Stimulated activated CD4-positive, alpha-beta T cell treated with anti-CD3 and anti-CD28 coated beads, Interleukin-4, amount 100 ng/mL, for 24 hours (primary cell): ENCODE data around the gene UBQLN2.
"Not testable (repeated sequence)": the region's sequence is repeated elsewhere in the genome, so short reads cannot be mapped to it uniquely, and the experiment has no call there.

Source experiments
- DNase-seq: peaks from one replicate; pipeline ENCODE4 v3.0.0-alpha.2; 2020

The UBQLN2 gene

DNA sequence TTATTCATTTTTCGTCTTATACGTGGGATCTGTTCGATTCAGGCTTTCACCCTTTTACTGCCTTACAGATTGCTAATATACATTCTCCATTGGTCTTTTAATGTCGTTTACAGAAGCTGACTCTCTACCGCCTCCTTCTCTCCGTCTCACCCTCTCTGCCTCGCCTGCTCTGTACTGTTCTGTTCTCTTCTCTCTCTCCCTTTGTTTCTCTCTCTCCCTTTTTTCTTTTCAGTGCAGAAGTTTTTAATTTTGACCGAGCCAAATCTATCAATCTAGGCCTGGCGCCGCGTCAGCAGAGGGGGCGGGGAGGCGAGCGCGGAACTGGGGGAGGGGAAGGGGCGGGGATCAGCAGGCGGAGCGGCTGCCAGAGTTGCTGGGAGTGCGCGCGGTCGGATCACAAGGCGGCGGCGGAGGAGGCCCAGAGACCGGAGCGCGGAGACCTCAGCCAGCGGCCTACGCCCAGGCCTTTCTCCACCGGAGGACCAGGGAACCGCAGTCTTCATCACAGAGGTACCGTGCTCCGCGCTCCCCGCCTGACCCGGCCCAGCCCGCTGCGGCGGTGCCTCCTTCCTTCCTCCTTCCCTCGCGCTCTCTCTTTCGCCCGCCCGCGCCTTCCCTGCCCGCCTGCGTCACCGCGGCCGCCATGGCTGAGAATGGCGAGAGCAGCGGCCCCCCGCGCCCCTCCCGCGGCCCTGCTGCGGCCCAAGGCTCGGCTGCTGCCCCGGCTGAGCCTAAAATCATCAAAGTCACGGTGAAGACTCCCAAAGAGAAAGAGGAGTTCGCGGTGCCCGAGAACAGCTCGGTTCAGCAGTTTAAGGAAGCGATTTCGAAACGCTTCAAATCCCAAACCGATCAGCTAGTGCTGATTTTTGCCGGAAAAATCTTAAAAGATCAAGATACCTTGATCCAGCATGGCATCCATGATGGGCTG lies at the start of gene UBQLN2:
TSS of gene UBQLN2 (plus strand) at position 397 of the 931 bp plus-strand sequence. CDS start at position 644, 247 bp downstream.
- DNase-seq = peak; percentile 79

GRCh38 chrX:56519642-56520041 lies 43.8 kb upstream of the UBQLN2 start:
- no peak for DNase-seq

GRCh38 chrX:56529482-56530007 lies 33.9 kb upstream of the UBQLN2 start:
- not testable (repeated sequence) for DNase-seq

GRCh38 chrX:56530011-56530410 lies 33.4 kb upstream of the UBQLN2 start:
- DNase-seq = no peak

DNA sequence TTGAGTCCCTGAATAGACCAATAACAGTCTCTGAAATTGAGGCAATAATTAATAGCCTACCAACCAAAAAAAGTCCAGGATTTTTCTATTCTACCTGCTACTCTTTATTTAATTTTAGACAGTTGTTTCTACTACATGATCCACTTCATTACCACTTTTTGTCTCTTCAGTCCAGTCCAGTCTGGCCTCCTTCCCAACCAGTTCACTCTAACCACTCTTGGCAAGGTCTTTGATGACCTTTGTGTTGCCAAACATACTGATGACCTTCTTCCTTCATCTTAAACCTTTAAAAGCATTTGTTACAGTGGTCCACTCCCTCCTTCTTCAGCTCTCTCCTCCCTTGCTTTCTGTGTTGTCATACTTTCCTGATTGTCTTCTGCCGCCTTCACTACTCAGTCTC lies 12.8 kb upstream of the UBQLN2 start:
- no peak for DNase-seq

DNA sequence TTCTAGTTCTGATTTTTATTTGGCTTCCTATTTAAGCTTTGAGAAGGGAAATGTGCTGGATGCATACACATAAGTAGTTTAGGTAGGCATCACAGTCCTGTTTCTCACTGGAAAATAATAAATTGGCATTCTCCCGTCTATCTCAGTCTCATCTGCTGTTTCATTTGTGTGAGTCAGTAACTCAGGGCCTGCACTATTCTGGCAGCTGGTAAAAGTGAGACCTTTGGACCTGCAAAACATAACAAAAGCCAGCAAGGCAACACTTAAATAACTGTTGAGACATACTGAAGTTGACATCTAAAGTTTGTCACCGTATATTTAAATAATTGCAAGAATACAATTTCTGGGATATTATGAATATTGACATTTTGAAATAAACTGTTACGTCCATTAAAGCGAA lies 8.6 kb upstream of the UBQLN2 start:
- DNase-seq = no peak

DNA sequence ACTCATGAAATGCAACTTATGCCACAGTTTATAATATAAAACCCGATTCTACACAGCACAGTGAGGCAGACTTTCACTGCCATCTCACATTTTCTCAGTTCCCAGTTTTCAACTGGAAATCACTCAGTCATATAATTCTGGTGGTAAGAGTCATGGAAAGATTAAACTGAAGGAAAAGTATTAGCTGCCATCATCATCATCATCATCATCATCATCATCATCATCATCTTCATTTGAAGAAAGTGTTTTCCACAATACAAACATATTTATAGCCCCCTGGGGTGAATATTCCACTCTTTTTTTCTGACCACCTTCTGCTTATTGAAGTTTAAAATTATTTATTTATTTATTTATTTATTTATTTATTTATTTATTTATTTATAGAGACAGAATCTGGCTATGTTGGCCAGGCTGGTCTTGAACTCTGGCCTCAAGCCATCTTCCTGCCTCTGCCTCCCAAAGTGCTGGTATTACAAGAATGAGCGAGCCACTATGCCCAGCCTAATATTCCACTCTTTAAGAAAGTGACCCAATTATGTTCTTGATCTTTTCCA lies 6.0 kb upstream of the UBQLN2 start:
- DNase-seq = no peak

DNA sequence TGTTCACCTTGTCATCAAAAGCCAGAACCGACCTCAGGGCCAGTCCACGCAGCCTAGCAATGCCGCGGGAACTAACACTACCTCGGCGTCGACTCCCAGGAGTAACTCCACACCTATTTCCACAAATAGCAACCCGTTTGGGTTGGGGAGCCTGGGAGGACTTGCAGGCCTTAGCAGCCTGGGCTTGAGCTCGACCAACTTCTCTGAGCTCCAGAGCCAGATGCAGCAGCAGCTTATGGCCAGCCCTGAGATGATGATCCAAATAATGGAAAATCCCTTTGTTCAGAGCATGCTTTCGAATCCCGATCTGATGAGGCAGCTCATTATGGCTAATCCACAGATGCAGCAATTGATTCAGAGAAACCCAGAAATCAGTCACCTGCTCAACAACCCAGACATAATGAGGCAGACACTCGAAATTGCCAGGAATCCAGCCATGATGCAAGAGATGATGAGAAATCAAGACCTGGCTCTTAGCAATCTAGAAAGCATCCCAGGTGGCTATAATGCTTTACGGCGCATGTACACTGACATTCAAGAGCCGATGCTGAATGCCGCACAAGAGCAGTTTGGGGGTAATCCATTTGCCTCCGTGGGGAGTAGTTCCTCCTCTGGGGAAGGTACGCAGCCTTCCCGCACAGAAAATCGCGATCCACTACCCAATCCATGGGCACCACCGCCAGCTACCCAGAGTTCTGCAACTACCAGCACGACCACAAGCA lies 898 bp downstream of the UBQLN2 start:
- peak; percentile 60 for DNase-seq

DNA sequence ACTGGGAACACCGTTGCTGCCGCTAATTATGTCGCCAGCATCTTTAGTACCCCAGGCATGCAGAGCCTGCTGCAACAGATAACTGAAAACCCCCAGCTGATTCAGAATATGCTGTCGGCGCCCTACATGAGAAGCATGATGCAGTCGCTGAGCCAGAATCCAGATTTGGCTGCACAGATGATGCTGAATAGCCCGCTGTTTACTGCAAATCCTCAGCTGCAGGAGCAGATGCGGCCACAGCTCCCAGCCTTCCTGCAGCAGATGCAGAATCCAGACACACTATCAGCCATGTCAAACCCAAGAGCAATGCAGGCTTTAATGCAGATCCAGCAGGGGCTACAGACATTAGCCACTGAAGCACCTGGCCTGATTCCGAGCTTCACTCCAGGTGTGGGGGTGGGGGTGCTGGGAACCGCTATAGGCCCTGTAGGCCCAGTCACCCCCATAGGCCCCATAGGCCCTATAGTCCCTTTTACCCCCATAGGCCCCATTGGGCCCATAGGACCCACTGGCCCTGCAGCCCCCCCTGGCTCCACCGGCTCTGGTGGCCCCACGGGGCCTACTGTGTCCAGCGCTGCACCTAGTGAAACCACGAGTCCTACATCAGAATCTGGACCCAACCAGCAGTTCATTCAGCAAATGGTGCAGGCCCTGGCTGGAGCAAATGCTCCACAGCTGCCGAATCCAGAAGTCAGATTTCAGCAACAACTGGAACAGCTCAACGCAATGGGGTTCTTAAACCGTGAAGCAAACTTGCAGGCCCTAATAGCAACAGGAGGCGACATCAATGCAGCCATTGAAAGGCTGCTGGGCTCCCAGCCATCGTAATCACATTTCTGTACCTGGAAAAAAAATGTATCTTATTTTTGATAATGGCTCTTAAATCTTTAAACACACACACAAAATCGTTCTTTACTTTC lies 1.8 kb downstream of the UBQLN2 start:
- peak; percentile 8 for DNase-seq

DNA sequence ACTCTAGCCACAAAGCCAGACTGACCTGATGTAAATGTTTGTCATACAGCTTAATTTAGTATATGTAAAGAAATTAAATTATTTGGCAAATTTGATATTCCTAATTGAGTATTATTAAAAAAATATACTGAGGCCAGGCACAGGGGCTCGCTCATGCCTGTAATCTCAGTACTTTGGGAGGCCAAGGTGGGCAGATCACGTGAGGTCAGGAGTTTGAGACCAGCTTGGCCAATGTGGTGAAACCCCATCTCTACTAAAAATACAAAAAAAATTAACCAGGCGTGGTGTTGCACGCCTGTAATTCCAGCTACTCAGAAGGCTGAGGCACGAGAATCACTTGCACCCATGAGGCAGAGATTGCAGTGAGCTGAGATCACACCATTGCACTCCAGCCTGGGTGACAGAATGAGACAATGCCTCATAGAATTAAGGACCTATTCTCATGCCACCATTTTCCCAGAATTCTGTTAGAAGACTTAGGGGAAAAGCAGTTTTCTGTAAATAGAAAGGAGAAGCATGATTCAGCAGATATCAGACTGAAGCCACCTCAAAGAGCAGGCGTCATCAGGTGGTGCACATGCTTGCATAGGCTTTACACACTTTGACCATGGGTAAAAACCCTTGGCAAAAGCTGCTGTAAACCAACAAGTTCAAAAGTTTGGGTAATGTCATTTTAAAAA lies 6.1 kb downstream of the UBQLN2 start:
- DNase-seq = no peak

- no peak for DNase-seq
These were observed 9.5 kb downstream of the UBQLN2 start for GRCh38 chrX:56572975-56573374.

- DNase-seq = no peak
These were observed 11.4 kb downstream of the UBQLN2 start for GRCh38 chrX:56574861-56575260.

DNA sequence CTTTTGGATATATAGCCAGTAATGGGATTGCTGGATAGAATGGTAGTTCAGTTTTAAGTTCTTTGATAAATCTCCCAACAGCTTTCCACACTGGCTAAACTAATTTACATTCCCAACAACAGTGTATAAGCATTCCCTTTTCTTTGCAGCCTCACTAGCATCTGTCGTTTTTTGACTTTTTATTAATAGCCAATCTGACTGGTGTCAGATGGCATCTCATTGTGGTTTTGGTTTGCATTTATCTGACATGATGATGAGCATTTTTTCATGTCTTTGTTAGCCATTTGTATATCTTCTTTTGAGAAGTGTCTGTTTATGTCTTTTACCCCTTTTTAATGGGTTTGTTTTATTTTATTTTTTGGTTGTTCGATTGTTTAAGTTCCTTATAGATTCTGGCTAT lies 13.3 kb downstream of the UBQLN2 start:
- no peak for DNase-seq

GRCh38 chrX:56588397-56589188 lies 25.2 kb downstream of the UBQLN2 start:
- no peak for DNase-seq

DNA sequence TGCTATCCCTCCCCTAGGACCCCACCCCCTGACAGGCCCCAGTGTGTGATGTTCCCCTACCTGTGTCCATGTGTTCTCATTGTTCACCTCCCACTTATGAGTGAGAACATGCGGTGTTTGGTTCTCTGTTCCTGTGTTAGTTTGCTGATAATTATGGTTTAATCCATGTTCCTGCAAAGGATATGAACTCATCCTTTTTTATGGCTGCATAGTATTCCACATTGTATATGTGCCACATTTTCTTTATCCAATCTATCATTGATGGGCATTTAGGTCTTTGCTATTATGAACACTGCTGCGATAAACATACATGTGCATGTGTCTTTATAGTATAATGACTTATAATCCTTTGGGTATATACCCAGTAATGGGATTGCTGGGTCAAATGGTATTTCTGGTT lies 28.4 kb downstream of the UBQLN2 start:
- not testable (repeated sequence) for DNase-seq

DNA sequence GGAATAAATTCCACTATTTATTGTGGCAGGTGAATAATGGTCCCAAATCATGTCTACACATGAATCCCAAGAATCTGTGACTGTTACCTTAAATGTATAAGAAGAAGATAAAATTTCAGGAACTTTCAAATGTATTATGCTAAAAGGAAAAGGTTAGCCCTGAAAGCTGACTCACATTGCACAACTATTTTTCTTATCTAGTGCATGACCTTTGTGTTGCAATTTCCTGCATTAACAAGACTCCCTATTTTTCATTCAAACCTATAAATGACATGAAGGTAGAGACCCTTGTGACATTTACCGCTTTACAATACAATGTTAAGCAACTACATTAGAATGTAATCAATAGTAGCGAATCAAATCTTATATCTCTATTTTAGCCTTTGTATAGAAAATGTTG lies 36.7 kb downstream of the UBQLN2 start:
- no peak for DNase-seq

- no peak for DNase-seq
These were observed 37.6 kb downstream of the UBQLN2 start for GRCh38 chrX:56600987-56601386.

DNA sequence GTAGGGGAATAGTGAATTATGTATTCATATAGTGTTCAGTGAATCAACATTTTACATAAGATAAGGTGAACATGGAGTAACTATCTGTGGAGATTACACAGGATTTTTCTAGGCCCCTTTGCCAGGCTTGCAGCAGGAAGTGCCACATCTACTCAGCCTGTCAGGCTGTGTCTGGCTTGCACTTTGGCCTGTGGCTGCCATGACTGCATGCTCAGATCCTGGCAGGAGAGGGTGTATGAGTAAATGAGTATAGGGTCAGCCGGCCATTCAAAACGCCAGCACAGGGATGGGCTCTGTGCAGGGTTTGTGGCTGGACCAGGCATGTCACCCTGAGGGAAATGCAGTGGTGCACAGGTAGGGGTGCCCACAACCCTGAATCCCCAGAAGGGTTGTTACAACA lies 51.9 kb downstream of the UBQLN2 start:
- no peak for DNase-seq
